Measurements from ENCODE around the gene ZRANB3. TPM values are rescaled to one million over a fixed set of nuclear protein-coding genes. Genes with fewer than 3 reads are reported as not detected.
"Not testable (repeated sequence)": the region's sequence is repeated elsewhere in the genome, so short reads cannot be mapped to it uniquely, and the experiment has no call there.

ZRANB3 gene
- polyA plus RNA-seq, 3 donors = 8.7 to 10.5 (median 8.8) TPM

DNA sequence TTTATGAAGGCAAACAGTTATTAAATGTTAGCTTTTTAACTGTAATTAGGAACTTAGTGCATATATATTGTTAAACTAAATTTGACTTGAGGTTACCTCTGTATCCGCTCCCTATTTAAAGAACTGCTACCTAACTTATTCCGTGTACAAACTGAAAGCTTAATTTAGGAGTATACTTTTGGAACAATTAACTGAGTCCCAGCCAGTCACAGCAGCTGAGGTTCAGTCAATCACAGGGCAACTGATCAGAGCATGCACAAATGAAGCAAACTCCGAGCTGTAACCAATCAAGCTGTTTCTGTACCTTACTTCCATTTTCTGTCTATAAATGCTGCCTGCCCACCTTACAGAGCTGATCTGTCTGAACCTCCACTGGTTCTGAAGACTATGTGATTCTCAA is 417.7 kb downstream of the ZRANB3 start:
- no peak for DNase-seq (ENCODE audit: extremely low read depth in 1 of 11, low read depth in 9 of 11, low spot score in 4 of 11)

DNA sequence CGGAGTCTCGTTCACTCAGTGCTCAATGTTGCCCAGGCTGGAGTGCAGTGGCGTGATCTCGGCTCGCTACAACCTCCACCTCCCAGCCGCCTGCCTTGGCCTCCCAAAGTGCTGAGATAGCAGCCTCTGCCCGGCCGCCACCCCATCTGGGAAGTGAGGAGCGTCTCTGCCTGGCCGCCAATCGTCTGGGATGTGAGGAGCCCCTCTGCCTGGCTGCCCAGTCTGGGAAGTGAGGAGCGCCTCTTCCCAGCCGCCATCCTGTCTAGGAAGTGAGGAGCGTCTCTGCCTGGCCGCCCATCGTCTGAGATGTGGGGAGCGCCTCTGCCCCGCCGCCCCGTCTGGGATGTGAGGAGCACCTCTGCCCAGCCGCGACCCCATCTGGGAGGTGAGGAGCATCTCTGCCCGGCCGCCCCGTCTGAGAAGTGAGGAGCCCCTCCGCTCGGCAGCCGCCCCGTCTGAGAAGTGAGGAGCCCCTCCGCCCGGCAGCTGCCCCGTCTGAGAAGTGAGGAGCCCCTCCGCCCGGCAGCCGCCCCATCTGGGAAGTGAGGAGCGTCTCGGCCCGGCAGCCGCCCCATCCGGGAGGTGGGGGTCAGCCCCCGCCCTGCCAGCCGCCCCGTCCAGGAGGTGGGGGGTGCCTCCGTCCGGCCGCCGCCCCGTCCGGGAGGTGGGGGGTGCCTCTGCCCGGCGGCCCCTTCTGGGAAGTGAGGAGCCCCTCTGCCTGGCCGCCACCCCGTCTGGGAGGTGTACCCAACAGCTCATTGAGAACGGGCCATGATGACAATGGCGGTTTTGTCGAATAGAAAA is 425.3 kb downstream of the ZRANB3 start:
- DNase-seq (ENCODE audit: extremely low read depth in 1 of 11, low read depth in 9 of 11, low spot score in 4 of 11) = not testable (repeated sequence)

DNA sequence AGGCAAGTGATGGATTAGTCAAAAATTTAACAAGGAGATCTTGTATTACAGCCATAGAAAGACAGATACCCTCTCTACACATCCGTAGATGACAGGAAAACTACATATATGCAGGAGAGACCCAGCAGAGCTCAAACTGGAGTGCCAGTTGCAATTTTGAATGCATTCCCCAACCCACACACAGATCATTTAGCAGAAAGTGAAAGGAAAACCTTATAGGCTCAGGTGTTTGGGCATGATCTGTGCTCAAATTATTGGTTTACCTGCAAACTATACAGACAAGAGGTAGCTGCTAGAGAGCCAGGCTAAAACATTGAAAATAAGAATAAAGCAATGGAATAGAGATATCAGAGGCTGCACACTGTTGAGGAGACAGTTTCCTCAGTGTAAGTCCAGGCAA is 427.2 kb downstream of the ZRANB3 start:
- DNase-seq (ENCODE audit: extremely low read depth in 1 of 11, low read depth in 9 of 11, low spot score in 4 of 11) = no peak

DNA sequence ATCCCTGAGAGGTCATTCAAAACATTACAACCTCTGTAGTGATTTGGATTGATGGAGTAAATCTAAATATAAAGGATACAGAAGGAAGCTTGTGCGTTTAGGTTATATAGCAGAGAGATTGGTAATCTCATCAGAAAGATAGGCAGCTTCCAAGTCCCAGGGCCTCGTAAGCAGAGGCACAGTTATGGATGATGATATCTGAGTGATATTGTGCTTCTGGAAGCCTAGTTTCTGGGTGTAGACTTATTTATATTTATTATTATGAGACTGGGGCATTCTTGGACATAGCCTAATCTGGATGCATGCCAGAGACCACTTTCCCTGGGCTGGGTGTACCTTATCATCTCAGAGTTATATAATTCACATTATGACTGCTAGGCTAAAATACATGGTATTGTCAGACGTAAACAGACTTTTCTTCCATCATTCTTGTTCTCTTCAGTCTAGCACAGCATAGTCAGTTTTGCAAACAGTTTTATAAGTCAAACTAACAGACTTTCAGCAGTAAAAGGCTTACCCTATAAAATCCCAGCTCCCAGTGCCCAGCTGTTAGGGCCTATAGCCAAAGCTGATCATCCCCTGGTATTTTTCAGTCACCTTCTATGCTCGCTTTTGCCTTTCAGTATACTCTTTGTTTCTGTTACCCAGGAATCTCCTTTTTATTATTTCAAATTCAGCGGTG is 431.1 kb downstream of the ZRANB3 start:
- DNase-seq (ENCODE audit: extremely low read depth in 1 of 11, low read depth in 9 of 11, low spot score in 4 of 11) = no peak

DNA sequence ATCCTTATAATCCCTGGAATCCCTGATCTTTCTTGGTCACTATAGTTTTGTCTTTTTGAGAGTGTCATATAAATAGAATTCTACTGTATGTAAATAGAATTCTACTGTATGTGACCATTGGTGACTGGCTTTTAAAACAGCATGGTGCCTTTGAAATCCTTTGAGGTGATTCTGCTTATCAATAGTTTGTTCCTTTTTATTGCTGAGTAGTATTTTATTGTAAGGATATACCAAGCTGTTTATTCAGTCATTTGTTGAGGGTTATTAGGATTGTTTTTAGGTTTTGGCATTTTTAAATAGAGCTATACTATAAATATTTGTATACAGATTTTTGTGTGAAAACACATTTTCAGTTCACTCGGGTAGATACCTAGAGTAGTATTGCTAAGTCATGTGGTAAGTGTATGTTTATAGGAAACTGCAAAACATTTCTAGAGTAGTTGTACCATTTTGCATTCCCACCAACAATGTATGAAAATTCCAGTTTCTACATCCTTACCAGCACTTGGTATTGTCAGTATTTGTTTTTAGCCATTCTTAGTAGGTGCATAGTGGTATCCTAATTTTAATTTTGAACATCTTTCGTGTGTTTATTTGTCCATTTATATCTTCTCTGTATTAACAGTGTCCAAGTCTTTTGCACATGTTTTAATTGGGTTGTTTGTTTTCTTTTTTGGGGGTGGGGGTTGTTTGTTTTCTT is 433.3 kb downstream of the ZRANB3 start:
- DNase-seq (ENCODE audit: extremely low read depth in 1 of 11, low read depth in 9 of 11, low spot score in 4 of 11) = no peak

DNA sequence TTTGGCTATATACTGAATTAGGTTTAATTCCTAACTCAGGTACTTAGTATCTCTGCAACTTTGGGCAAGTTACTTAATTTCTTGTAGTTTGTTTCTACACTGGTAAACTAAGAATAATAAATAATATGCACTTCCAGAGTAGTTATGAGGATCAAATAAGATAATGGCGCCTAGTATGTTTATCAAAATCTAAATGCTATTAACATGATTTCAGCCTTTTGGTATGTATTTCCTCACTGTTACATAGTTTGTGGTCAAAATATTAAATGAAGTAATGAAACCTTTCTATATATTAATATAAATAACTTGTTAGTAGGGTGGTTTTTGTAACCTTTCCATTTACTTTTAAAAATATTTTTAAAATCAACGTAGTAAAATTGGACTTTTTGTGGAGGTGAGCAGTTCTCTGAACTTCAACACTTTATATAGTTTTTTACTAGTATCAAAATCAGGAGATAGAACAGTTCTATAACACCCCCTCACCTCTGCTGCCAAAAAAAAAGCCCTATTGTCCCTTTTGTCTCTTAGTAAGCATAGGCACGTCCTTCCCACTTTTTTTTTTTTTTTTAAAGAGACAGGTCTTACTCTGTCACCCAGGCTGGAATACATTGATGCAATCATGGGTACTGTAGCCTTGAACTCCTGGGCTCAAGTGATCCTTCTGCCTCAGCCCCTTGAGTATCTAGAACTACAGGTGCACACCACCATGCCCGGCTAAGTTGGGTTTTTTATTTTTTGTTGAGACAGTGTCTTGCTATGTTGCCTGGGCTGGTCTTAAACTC is 434.2 kb downstream of the ZRANB3 start:
- no peak for DNase-seq (ENCODE audit: extremely low read depth in 1 of 11, low read depth in 9 of 11, low spot score in 4 of 11)

DNA sequence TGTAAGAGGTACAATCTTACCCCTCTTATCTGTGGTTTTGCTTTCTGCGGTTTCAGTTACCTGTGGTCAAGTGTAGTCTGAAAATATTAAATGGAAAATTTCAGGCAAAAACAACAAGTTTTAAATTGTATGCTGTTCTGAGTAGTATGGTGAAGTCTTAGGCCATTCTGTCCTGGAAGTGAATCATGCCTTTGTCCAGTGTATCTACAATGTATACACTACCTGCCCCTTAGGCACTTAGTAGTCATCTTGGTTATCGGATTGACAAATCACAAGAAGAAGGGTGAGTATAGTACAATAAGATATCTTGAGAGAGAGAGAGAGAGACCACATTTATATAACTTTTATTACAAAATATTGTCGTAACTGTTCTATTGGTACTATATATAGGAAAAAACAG is 435.4 kb downstream of the ZRANB3 start:
- DNase-seq (ENCODE audit: extremely low read depth in 1 of 11, low read depth in 9 of 11, low spot score in 4 of 11) = no peak

DNA sequence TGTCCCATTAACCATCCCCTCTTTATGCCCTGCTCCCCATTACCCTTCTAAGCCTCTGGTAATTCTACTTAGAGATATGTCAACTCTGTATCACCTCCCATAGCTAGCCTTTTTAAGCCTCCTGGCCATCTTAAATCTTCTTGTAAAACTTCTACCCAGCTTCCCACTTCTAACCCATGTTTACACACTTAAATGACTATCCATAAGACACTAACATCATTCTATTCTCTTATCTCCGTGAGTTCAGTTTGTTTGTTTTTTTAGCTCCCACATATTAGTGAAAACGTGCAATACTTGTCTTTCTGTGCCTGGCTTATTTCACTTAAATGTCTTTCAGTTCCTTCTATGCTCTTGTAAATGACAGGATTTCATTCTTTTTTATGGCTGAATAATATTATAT is 436.5 kb downstream of the ZRANB3 start:
- no peak for DNase-seq (ENCODE audit: extremely low read depth in 1 of 11, low read depth in 9 of 11, low spot score in 4 of 11)

DNA sequence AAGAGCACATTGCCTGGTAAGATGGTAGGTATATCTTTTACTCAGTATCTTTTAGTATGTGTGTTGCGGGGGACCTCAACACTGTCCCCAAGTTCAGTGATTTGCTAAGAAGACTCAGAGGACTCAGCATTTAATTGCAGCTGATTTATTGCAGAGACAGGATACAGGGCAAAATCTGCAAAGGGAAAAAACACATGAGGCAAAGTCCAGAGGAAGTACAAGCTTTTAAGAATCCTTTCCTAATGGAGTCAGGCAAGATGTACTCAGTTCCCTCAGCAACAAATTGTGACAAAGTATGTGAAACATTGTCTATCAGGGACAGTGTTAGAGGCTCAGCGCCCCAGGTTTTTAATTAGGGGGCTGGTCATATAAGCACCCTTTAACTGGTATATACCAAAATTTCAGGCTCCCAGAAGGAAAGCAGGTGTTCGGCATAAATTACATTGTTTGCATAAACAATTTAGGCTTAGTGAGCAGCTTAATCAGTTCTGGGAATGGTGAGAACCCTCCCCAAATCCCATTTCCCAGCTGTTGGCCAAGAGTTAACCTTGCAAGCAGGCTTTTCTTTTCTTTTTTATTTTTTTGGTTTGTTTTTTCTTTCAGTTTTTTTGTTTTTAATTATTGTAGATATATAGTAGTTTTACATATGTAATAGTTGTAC is 437.2 kb downstream of the ZRANB3 start:
- peak in 1 of 11 donors; percentile 2 for DNase-seq (ENCODE audit: extremely low read depth in 1 of 11, low read depth in 9 of 11, low spot score in 4 of 11)

DNA sequence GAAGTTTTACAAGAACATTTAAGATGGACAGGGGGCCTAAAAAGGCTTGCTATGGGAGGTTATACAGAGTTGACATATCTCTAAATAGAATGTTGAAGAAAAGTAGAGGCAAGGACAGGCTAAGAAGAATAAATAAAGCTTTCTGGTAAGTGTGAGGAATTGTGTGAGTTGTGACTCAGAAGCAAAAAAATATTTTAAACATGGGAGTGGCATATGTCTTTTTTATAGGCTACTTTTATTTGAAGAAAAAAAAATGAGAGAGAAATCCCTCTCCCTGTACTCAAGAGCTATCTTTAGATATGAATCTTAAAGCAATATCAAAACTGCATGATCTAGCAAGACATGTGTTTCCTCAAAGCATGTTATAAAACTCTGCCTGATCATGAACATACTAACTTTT is 437.8 kb downstream of the ZRANB3 start:
- no peak for DNase-seq (ENCODE audit: extremely low read depth in 1 of 11, low read depth in 9 of 11, low spot score in 4 of 11)

DNA sequence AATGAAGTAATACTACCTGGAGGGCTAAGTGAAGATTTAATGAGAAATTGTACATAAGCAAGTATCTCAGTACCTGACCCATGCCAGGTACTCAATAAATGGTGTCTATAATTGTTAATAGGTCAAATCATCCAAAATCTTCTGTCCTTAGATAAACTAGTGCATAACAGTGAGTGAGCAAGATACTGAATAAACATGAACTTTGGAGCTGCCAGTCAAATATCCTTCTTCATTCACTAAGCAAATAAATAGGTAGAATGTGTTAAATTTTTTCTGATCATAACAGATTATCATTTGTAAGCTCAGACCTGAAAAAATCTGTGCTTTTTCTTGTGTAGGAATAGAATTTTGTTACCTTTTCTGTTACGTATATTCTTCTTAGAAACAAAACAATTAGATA is 439.3 kb downstream of the ZRANB3 start:
- no peak for DNase-seq (ENCODE audit: extremely low read depth in 1 of 11, low read depth in 9 of 11, low spot score in 4 of 11)

DNA sequence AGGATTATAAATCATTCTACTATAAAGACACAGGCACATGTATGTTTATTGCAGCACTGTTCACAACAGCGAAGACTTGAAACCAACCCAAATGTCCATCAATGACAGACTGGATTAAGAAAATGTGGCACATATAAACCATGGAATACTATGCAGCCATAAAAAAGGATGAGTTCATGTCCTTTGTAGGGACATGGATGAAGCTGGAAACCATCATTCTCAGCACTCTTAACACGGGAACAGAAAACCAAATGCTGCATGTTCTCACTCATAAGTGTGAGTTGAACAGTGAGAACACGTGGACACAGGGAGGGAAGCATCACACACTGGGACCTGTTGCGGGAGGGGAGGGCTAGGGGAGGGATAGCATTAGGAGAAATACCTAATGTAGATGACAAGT is 441.4 kb downstream of the ZRANB3 start:
- not testable (repeated sequence) for DNase-seq (ENCODE audit: extremely low read depth in 1 of 11, low read depth in 9 of 11, low spot score in 4 of 11)

Other genes with a start within 250 kb of the ZRANB3 start
- 10 to 100 TPM; 35.6 to 39.0 (median 38.2) TPM for gene R3HDM1, start 266 bp upstream of the ZRANB3 start, polyA plus RNA-seq (ENCODE audit: insufficient read length in 3 of 3)
- gene UBXN4, start 210.6 kb upstream of the ZRANB3 start, polyA plus RNA-seq (ENCODE audit: insufficient read length in 3 of 3) = 100 to 1,000 TPM; 135 to 162 (median 150) TPM

Measured in renal cortex interstitium (tissue), 11 donors.